GM13977 (cell line): ENCODE results near the gene BUB3.

Experiments
- DNase-seq: peaks from one replicate; pipeline ENCODE4 v3.0.0; 2012; ENCODE audit warnings: low spot score
- CTCF ChIP-seq: IDR thresholded peaks from 2 replicates; pipeline ENCODE4 v1.5.1; 2012; ENCODE audit warnings: mild to moderate bottlenecking, control low read depth; ENCODE audit not compliant: insufficient read depth; ENCODE audit errors: extremely low read depth, missing control alignments
- in situ Hi-C: fragments of 300-500 bp; cut with MboI; formaldehyde crosslinking; loops from one replicate; pipeline ENCODE4 v1.12.0; 2022; ENCODE audit warnings: low sequenced_read_pairs, low pct_unique_long_range_greater_than_20kb, mixed read lengths, inconsistent platforms; ENCODE audit not compliant: unreplicated experiment

BUB3 gene

GRCh38 chr10:123149568-123150270 lies 4.5 kb upstream of the BUB3 start:
- peak; percentile 54 for DNase-seq
- in situ Hi-C loops, result loop anchor here (10.0 kb wide), 1 partner anchor 245 kb away; no protein-coding TSS in a partner anchor
- TF ChIP-seq CTCF, result no peak

- peak; percentile 54 for DNase-seq
- no peak for TF ChIP-seq CTCF
- in situ Hi-C loops, result loop anchor here (10.0 kb wide), 1 partner anchor 244 kb away; no protein-coding TSS in a partner anchor
Measured at GRCh38 chr10:123150271-123150985, 3.8 kb upstream of the BUB3 start.

GRCh38 chr10:123150986-123151736 lies 3.0 kb upstream of the BUB3 start:
- peak; percentile 24 for TF ChIP-seq CTCF
- in situ Hi-C loops, result loop anchor here (10.0 kb wide), 1 partner anchor 244 kb away; no protein-coding TSS in a partner anchor
- DNase-seq, result peak; percentile 47

- no peak for DNase-seq
- in situ Hi-C loops, result loop anchor here (10.0 kb wide), 1 partner anchor 243 kb away; no protein-coding TSS in a partner anchor
- TF ChIP-seq CTCF, result no peak
Measured at GRCh38 chr10:123151737-123152135, 2.5 kb upstream of the BUB3 start.

- no peak for TF ChIP-seq CTCF
- in situ Hi-C loops, result loop anchor here (10.0 kb wide), 1 partner anchor 241 kb away; no protein-coding TSS in a partner anchor
- DNase-seq, result no peak
Measured at GRCh38 chr10:123153486-123154091, 613 bp upstream of the BUB3 start.

- DNase-seq, result peak; percentile 77
- no peak for TF ChIP-seq CTCF
Measured at GRCh38 chr10:123154711-123155505, 706 bp downstream of the BUB3 start.

More at GRCh38 chr10:123154711-123155505, 706 bp downstream of the BUB3 start:
- in situ Hi-C loops, result loop anchor here (10.0 kb wide), 1 partner anchor 240 kb away; no protein-coding TSS in a partner anchor
